Neural cell (in vitro differentiated cells): Measurements from ENCODE around the gene CYGB. TPM values are rescaled to one million over a fixed set of nuclear protein-coding genes. Genes with fewer than 3 reads are reported as not detected.
"Not testable (repeated sequence)": the region's sequence is repeated elsewhere in the genome, so short reads cannot be mapped to it uniquely, and the experiment has no call there.

ENCODE experiments used
- H2AFZ ChIP-seq: fragments of 200-600, 300-800 bp; sonication (generic), shearing (Covaris generic); 2 replicates; pipeline ENCODE4 v1.6.0; 2014; ENCODE audit warnings: low read depth, mild to moderate bottlenecking, antibody characterized with exemption, low read length, moderate library complexity
- H3F3A ChIP-seq: fragments of 200-600 bp; shearing (Covaris generic); 2 replicates; pipeline ENCODE4 v1.6.1; 2016; ENCODE audit warnings: mild to moderate bottlenecking, moderate library complexity, mixed read lengths, antibody characterized with exemption, low read length; ENCODE audit not compliant: insufficient read depth, poor library complexity, severe bottlenecking
- H3K27ac ChIP-seq: fragments of 200-600, 300-800 bp; sonication (generic), shearing (Covaris generic); 2 replicates; pipeline ENCODE4 v1.5.1; 2014; ENCODE audit warnings: mild to moderate bottlenecking, low read length, moderate library complexity
- H3K27me3 ChIP-seq: fragments of 300-800, 200-600 bp; sonication (generic), shearing (Covaris generic); 2 replicates; pipeline ENCODE4 v1.6.0; 2014; ENCODE audit warnings: mild to moderate bottlenecking, low read depth, low read length, moderate library complexity; ENCODE audit not compliant: insufficient read depth
- H3K36me3 ChIP-seq: fragments of 300-800, 200-600 bp; sonication (generic), shearing (Covaris generic); 2 replicates; pipeline ENCODE4 v1.5.1; 2014; ENCODE audit warnings: mild to moderate bottlenecking, antibody characterized with exemption, low read length, moderate library complexity; ENCODE audit not compliant: insufficient read depth
- H3K4me2 ChIP-seq: fragments of 300-800, 200-600 bp; sonication (generic), shearing (Covaris generic); 2 replicates; pipeline ENCODE4 v1.6.0; 2014; ENCODE audit warnings: mild to moderate bottlenecking, low read length
- H3K4me3 ChIP-seq: fragments of 300-800, 200-600 bp; sonication (generic), shearing (Covaris generic); 2 replicates; pipeline ENCODE4 v1.5.1; 2014; ENCODE audit warnings: mild to moderate bottlenecking, low read length, moderate library complexity
- H3K79me2 ChIP-seq: fragments of 200-600 bp; shearing (Covaris generic); replicated peaks from 2 replicates; pipeline ENCODE4 v1.6.0; 2014; ENCODE audit warnings: mild to moderate bottlenecking, low read length, moderate library complexity; ENCODE audit not compliant: insufficient read depth
- H3K9ac ChIP-seq: fragments of 300-800, 200-600 bp; sonication (generic), shearing (Covaris generic); 2 replicates; pipeline ENCODE4 v1.6.1; 2016; ENCODE audit warnings: mild to moderate bottlenecking, low read length, mixed read lengths
- H3K9me2 ChIP-seq: fragments of 200-600 bp; shearing (Covaris generic); 2 replicates; pipeline ENCODE4 v1.6.1; 2016; ENCODE audit warnings: mild to moderate bottlenecking, low read length, mixed read lengths; ENCODE audit not compliant: insufficient read depth
- H3K9me3 ChIP-seq: fragments of 200-600, 300-800 bp; sonication (generic), shearing (Covaris generic); 2 replicates; pipeline ENCODE4 v1.6.1; 2016; ENCODE audit warnings: mild to moderate bottlenecking, mixed run types, low read length, moderate library complexity, mixed read lengths
- H4K20me1 ChIP-seq: fragments of 200-600 bp; shearing (Covaris generic); 2 replicates; pipeline ENCODE4 v1.6.1; 2016; ENCODE audit warnings: mild to moderate bottlenecking, mixed run types; ENCODE audit not compliant: insufficient read depth
- EP300 ChIP-seq: fragments of 450-650 bp; conservative IDR thresholded peaks from 2 replicates; pipeline ENCODE4 v1.6.1; 2014; ENCODE audit warnings: antibody characterized with exemption, mild to moderate bottlenecking, moderate library complexity; ENCODE audit not compliant: poor library complexity, severe bottlenecking
- EZH2 ChIP-seq: fragments of 200-600, 300-800 bp; shearing (Covaris generic), sonication (generic); IDR thresholded peaks from 2 replicates; pipeline ENCODE4 v1.6.1; 2014; ENCODE audit warnings: antibody characterized with exemption, low read length, borderline replicate concordance, mild to moderate bottlenecking; ENCODE audit not compliant: insufficient read depth, poor library complexity, severe bottlenecking
- MXI1 ChIP-seq: fragments of 450-650 bp; conservative IDR thresholded peaks from 2 replicates; pipeline ENCODE4 v1.6.1; 2014; ENCODE audit warnings: antibody characterized with exemption, mild to moderate bottlenecking; ENCODE audit not compliant: poor library complexity, severe bottlenecking
- POLR2AphosphoS5 ChIP-seq: IDR thresholded peaks from 2 replicates; pipeline ENCODE4 v1.6.1; 2012
- RAD21 ChIP-seq: fragments of 450-650 bp; conservative IDR thresholded peaks from 2 replicates; pipeline ENCODE4 v1.6.1; 2014; ENCODE audit warnings: antibody characterized with exemption, mild to moderate bottlenecking, moderate library complexity
- SMC3 ChIP-seq: fragments of 450-650 bp; conservative IDR thresholded peaks from 2 replicates; pipeline ENCODE4 v1.6.1; 2014; ENCODE audit warnings: antibody characterized with exemption, mild to moderate bottlenecking, moderate library complexity; ENCODE audit not compliant: poor library complexity
- TAF1 ChIP-seq: IDR thresholded peaks from 2 replicates; pipeline ENCODE4 v1.6.1; 2012; ENCODE audit warnings: low read depth
- polyA plus RNA-seq: library from polyadenylated mRNA; depleted of rRNA; stranded (reverse); fragments of >200 nt; gene quantifications from 2 replicates; pipeline ENCODE4 v1.2.3, GENCODE V29; 2014
- TF ChIP-seq, protein P1 (sequence below): fragments of 450-650 bp; IDR thresholded peaks from 2 replicates; pipeline ENCODE4 v1.5.1; 2014; ENCODE audit warnings: antibody characterized with exemption, mild to moderate bottlenecking, moderate library complexity; ENCODE audit not compliant: poor library complexity, severe bottlenecking
- TF ChIP-seq, protein P2 (sequence below): IDR thresholded peaks from 2 replicates; pipeline ENCODE4 v1.6.1; 2012; ENCODE audit warnings: borderline replicate concordance

Gene CYGB
- polyA plus RNA-seq, 1 donor from 2014 or later = 12.9 TPM

DNA sequence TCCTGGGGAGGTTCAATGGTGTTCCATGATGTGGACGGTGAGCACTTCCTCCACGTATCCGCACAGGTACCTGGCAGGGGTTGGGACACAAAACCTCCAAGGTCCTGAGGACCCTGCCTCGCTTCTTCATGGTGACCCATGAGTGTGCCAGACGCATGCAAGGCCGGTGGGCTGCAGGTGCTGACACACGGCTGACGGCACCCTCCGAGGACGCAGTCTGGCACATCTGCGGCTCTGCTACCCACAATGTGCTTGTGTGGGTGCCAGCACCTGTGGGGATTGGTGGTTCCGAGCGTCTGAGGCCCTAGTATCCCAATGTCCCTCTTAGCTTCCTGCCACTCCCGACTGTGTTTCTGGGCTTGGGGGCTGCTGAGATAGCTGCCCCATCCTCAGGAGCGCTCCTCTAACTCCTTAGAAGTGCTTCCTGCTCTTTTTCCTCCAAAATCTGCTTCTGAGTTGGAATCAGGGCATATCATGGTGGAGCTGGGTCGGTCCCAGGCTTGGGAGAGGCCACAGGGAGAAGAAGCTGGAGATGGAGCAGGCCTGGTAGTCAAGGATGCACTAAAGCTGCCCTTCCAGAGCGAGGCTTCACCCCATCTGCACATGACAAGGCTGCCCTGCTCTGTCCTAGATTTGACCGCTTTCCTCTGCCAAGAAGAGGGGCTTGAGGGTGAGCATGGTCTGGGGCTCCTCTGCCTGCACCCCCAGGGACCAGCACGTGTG is 1.6 kb downstream of the CYGB start:
- Histone ChIP-seq H4K20me1 (no peaks in the 10 kb centered on the region), H3K27ac (no peak overlapping the region), H3K9me2 (no peaks in the 10 kb centered on the region), H3K9ac (no peak overlapping the region), H3K27me3 (peaks cover 34% of the 10 kb centered on the region), H3K4me2 (no peak overlapping the region), H3K9me3 (no peaks in the 10 kb centered on the region), H2AFZ (no peak overlapping the region), H3K4me3 (no peak overlapping the region), H3F3A (no peaks in the 10 kb centered on the region), H3K79me2 (no peaks in the 10 kb centered on the region), H3K36me3 (no peaks in the 10 kb centered on the region)
- TF ChIP-seq RAD21 (no peak), MXI1 (no peak), EZH2 (no peak), SMC3 (no peak), EP300 (no peak), POLR2AphosphoS5 (no peak), TAF1 (no peak)
- TF ChIP-seq, protein P1, sequence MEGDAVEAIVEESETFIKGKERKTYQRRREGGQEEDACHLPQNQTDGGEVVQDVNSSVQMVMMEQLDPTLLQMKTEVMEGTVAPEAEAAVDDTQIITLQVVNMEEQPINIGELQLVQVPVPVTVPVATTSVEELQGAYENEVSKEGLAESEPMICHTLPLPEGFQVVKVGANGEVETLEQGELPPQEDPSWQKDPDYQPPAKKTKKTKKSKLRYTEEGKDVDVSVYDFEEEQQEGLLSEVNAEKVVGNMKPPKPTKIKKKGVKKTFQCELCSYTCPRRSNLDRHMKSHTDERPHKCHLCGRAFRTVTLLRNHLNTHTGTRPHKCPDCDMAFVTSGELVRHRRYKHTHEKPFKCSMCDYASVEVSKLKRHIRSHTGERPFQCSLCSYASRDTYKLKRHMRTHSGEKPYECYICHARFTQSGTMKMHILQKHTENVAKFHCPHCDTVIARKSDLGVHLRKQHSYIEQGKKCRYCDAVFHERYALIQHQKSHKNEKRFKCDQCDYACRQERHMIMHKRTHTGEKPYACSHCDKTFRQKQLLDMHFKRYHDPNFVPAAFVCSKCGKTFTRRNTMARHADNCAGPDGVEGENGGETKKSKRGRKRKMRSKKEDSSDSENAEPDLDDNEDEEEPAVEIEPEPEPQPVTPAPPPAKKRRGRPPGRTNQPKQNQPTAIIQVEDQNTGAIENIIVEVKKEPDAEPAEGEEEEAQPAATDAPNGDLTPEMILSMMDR = no peak
- TF ChIP-seq, protein P2, sequence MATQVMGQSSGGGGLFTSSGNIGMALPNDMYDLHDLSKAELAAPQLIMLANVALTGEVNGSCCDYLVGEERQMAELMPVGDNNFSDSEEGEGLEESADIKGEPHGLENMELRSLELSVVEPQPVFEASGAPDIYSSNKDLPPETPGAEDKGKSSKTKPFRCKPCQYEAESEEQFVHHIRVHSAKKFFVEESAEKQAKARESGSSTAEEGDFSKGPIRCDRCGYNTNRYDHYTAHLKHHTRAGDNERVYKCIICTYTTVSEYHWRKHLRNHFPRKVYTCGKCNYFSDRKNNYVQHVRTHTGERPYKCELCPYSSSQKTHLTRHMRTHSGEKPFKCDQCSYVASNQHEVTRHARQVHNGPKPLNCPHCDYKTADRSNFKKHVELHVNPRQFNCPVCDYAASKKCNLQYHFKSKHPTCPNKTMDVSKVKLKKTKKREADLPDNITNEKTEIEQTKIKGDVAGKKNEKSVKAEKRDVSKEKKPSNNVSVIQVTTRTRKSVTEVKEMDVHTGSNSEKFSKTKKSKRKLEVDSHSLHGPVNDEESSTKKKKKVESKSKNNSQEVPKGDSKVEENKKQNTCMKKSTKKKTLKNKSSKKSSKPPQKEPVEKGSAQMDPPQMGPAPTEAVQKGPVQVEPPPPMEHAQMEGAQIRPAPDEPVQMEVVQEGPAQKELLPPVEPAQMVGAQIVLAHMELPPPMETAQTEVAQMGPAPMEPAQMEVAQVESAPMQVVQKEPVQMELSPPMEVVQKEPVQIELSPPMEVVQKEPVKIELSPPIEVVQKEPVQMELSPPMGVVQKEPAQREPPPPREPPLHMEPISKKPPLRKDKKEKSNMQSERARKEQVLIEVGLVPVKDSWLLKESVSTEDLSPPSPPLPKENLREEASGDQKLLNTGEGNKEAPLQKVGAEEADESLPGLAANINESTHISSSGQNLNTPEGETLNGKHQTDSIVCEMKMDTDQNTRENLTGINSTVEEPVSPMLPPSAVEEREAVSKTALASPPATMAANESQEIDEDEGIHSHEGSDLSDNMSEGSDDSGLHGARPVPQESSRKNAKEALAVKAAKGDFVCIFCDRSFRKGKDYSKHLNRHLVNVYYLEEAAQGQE = no peak

DNA sequence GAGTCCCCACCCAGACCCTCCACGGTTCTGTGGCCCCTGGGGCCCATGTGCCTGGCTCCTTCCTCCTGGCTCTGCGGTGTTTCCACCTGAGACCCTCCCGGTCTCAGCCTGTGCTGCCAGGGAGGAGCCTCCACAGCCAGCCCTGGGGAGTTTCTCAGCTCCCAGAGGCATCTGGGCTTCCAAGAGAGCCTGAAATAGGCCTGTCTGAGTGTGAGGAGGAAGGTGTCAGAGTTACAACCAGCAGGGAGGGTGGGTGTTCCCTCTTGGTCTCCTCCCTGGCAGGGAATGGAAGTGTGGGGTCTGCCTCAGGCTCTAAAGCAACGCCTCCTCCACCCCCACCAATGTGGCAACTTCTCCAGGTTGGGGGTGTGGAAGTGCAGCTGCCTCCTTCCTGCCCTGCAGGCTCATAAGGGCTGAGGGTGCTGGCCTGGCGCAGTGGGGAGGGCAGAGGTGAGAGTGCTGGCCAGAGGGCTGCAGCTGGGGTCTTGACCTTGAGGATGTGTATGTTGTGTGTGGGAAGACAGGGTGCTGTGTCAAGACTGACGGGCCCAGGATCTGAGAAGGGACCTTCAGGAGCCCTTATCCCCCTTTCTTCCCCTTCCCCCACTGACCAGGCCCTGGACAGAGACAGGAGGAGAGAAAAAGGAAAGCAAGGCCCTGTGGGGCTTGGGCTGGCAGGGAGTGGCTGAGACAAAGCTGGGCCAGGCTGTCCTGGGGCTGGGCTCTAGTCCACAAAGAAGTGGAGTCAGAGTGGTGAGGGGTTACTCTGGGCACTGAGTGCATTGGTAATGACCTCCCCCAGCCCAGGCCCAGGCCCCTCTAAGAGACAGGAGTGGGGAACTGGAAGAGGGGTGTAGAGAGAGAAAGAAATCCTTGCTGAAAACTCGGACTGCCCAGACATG is 2.4 kb downstream of the CYGB start:
- Histone ChIP-seq H3K4me3 (no peak overlapping the region), H3K4me2 (no peak overlapping the region), H3K27me3 (peaks cover 34% of the 10 kb centered on the region), H4K20me1 (no peaks in the 10 kb centered on the region), H3K9me3 (no peaks in the 10 kb centered on the region), H3K27ac (no peak overlapping the region), H2AFZ (no peak overlapping the region), H3K79me2 (no peaks in the 10 kb centered on the region), H3K36me3 (no peaks in the 10 kb centered on the region), H3F3A (no peaks in the 10 kb centered on the region), H3K9me2 (no peaks in the 10 kb centered on the region), H3K9ac (no peak overlapping the region)
- TF ChIP-seq RAD21 (no peak), SMC3 (no peak), EZH2 (no peak), TAF1 (no peak), POLR2AphosphoS5 (no peak)
- TF ChIP-seq, protein P2 = no peak

DNA sequence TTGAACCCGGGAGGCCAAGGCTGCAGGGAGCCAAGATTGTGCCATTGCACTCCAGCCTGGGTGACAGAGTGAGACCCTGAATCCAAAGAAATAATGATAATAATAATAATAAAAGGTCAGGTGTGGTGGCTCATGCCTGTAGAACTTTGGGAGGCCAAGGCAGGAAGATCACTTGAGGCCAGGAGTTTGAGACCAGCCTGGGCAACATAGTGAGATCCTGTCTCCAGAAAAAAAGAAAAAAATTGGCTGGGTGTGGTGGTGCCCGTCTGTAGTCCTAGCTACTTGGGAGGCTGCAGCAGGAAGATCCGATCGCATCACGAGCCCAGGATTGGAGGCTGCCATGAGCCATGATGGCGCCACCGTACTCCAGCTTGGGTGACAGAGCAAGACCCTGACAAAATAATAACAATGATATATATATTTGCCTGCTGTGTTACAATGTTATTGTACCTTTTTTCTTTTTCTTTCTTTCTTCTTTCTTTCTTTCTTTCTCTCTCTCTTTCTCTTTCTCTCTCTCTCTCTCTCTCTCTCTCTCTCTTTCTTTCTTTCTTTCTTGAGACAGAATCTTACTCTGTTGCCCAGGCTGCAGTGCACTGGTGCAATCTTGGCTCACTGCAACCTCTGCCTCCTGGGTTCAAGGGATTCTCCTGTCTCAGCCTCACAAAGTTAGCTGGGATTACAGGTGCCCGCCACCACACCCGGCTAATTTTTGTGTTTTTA is 3.7 kb downstream of the CYGB start:
- H3K79me2 ChIP-seq, H3F3A ChIP-seq, H3K36me3 ChIP-seq, H3K9me3 ChIP-seq, H3K27ac ChIP-seq, H2AFZ ChIP-seq, H3K4me3 ChIP-seq, H3K9me2 ChIP-seq, H3K9ac ChIP-seq, H4K20me1 ChIP-seq, H3K4me2 ChIP-seq: not testable (repeated sequence)
- peaks cover 25% of the 10 kb centered on the region for H3K27me3 ChIP-seq
